ENCODE results near the gene SERPINA5. TPM values are rescaled to one million over a fixed set of nuclear protein-coding genes. Genes with fewer than 3 reads are reported as not detected.

The SERPINA5 gene
- total RNA-seq, 4 donors from 2014 or later = 0.38 to 4.1 (median 1.9) TPM

- no peak for TF ChIP-seq POLR2A (IDR thresholded peaks at IDR 0.05)
- TF ChIP-seq, protein P1, sequence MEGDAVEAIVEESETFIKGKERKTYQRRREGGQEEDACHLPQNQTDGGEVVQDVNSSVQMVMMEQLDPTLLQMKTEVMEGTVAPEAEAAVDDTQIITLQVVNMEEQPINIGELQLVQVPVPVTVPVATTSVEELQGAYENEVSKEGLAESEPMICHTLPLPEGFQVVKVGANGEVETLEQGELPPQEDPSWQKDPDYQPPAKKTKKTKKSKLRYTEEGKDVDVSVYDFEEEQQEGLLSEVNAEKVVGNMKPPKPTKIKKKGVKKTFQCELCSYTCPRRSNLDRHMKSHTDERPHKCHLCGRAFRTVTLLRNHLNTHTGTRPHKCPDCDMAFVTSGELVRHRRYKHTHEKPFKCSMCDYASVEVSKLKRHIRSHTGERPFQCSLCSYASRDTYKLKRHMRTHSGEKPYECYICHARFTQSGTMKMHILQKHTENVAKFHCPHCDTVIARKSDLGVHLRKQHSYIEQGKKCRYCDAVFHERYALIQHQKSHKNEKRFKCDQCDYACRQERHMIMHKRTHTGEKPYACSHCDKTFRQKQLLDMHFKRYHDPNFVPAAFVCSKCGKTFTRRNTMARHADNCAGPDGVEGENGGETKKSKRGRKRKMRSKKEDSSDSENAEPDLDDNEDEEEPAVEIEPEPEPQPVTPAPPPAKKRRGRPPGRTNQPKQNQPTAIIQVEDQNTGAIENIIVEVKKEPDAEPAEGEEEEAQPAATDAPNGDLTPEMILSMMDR (IDR thresholded peaks at IDR 0.05) = no peak
- 70% methylated on average over 5 of the region's 5 CpGs for WGBS, 2 donors
- DNase-seq (ENCODE audit: low spot score in 2 of 2) = peak in 1 of 2 donors; percentile 73
- H3K4me3 ChIP-seq (ENCODE audit: low read depth, poor library complexity, severe bottlenecking) = no peak overlapping the region
- intact Hi-C loops (cut with DNase I; ENCODE audit: low total_unique reads) = no loop called here
These were observed 47.4 kb downstream of the SERPINA5 start for GRCh38 chr14:94628578-94628977.

DNA sequence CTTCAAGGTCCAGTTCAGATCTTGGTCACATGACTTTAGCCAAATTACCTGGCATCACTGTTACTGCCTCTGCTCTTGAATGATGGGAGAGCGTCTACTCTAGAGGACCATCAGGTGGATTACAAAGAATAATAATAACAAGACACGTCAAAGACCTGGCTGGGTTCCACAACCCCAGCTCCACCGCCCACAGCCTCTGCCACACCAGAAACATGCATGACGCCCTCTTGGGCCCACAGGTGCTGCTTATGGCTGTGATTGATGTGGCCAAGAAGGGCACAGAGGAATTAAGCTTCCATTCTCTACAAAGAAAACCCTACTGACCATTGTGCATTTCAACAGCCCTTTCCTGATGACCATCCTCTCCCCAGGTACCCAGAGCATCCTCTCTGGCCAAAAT, 49.2 kb downstream of the SERPINA5 start:
- TF ChIP-seq, protein P1 (IDR thresholded peaks at IDR 0.05) = no peak
- TF ChIP-seq POLR2A (IDR thresholded peaks at IDR 0.05) = no peak
- DNase-seq (ENCODE audit: low spot score in 2 of 2) = peak in 1 of 2 donors; percentile 14
- WGBS, 2 donors = 66 to 75% methylated on average over 4 of the region's 4 CpGs
- H3K4me3 ChIP-seq (ENCODE audit: low read depth, poor library complexity, severe bottlenecking) = no peak overlapping the region
- intact Hi-C loops (cut with DNase I; ENCODE audit: low total_unique reads) = no loop called here

GRCh38 chr14:94631050-94631449, 49.8 kb downstream of the SERPINA5 start:
- WGBS, 2 donors = 96 to 100% methylated on average over 1 of the region's 1 CpG
- intact Hi-C loops (cut with DNase I; ENCODE audit: low total_unique reads) = no loop called here
- no peak for DNase-seq (ENCODE audit: low spot score in 2 of 2)
- no peak overlapping the region for H3K4me3 ChIP-seq (ENCODE audit: low read depth, poor library complexity, severe bottlenecking)
- TF ChIP-seq, protein P1 (IDR thresholded peaks at IDR 0.05) = no peak
- no peak for TF ChIP-seq POLR2A (IDR thresholded peaks at IDR 0.05)

GRCh38 chr14:94631536-94632304, 50.5 kb downstream of the SERPINA5 start:
- TF ChIP-seq, protein P1 (IDR thresholded peaks at IDR 0.05) = no peak
- no peak for TF ChIP-seq POLR2A (IDR thresholded peaks at IDR 0.05)

DNA sequence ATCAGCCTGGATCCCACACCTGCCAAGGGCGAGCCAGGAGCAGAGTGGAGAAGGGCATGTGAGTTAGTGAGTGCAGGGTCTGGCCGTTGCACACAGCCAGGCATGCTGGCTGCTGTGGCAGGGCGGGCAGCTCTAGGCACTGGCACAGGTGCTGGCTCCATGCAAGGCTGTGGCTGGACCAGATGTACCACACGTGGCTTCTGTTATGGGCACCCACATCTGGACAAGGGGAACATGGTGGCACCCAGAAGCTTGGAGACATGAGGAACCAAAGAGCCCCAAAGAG, 51.0 kb downstream of the SERPINA5 start:
- TF ChIP-seq POLR2A (IDR thresholded peaks at IDR 0.05) = no peak
- TF ChIP-seq, protein P1 (IDR thresholded peaks at IDR 0.05) = no peak
- WGBS, 2 donors = 81 to 88% methylated on average over 2 to 4 of the region's 4 CpGs
- no peak overlapping the region for H3K4me3 ChIP-seq (ENCODE audit: low read depth, poor library complexity, severe bottlenecking)
- DNase-seq (ENCODE audit: low spot score in 2 of 2) = no peak
- intact Hi-C loops (cut with DNase I; ENCODE audit: low total_unique reads) = no loop called here

More at GRCh38 chr14:94631536-94632304, 50.5 kb downstream of the SERPINA5 start:
- DNase-seq (ENCODE audit: low spot score in 2 of 2) = peak in 1 of 2 donors; percentile 42
- no peak overlapping the region for H3K4me3 ChIP-seq (ENCODE audit: low read depth, poor library complexity, severe bottlenecking)
- 85 to 94% methylated on average over 7 of the region's 7 CpGs for WGBS, 2 donors
- intact Hi-C loops (cut with DNase I; ENCODE audit: low total_unique reads) = no loop called here

- peak in 1 of 2 donors; percentile 78 for DNase-seq (ENCODE audit: low spot score in 2 of 2)
- no peak overlapping the region for H3K4me3 ChIP-seq (ENCODE audit: low read depth, poor library complexity, severe bottlenecking)
- WGBS, 2 donors = 51 to 61% methylated on average over 3 to 4 of the region's 6 CpGs
- intact Hi-C loops (cut with DNase I; ENCODE audit: low total_unique reads) = no loop called here
- TF ChIP-seq POLR2A (IDR thresholded peaks at IDR 0.05) = no peak
- TF ChIP-seq, protein P1 (IDR thresholded peaks at IDR 0.05) = no peak
These were observed 51.9 kb downstream of the SERPINA5 start for GRCh38 chr14:94633121-94633520.

Data from lower leg skin (tissue), 4 donors.